Neural cell (in vitro differentiated cells): Measurements from ENCODE around the gene ADAMTS2. TPM values are rescaled to one million over a fixed set of nuclear protein-coding genes. Genes with fewer than 3 reads are reported as not detected.
"Not testable (repeated sequence)": the region's sequence is repeated elsewhere in the genome, so short reads cannot be mapped to it uniquely, and the experiment has no call there.

Source experiments
- H2AFZ ChIP-seq: fragments of 200-600, 300-800 bp; sonication (generic), shearing (Covaris generic); 2 replicates; pipeline ENCODE4 v1.6.0; 2014; ENCODE audit warnings: low read depth, mild to moderate bottlenecking, antibody characterized with exemption, low read length, moderate library complexity
- H3F3A ChIP-seq: fragments of 200-600 bp; shearing (Covaris generic); 2 replicates; pipeline ENCODE4 v1.6.1; 2016; ENCODE audit warnings: mild to moderate bottlenecking, moderate library complexity, mixed read lengths, antibody characterized with exemption, low read length; ENCODE audit not compliant: insufficient read depth, poor library complexity, severe bottlenecking
- H3K27ac ChIP-seq: fragments of 200-600, 300-800 bp; sonication (generic), shearing (Covaris generic); 2 replicates; pipeline ENCODE4 v1.5.1; 2014; ENCODE audit warnings: mild to moderate bottlenecking, low read length, moderate library complexity
- H3K27me3 ChIP-seq: fragments of 300-800, 200-600 bp; sonication (generic), shearing (Covaris generic); 2 replicates; pipeline ENCODE4 v1.6.0; 2014; ENCODE audit warnings: mild to moderate bottlenecking, low read depth, low read length, moderate library complexity; ENCODE audit not compliant: insufficient read depth
- H3K36me3 ChIP-seq: fragments of 300-800, 200-600 bp; sonication (generic), shearing (Covaris generic); 2 replicates; pipeline ENCODE4 v1.5.1; 2014; ENCODE audit warnings: mild to moderate bottlenecking, antibody characterized with exemption, low read length, moderate library complexity; ENCODE audit not compliant: insufficient read depth
- H3K4me2 ChIP-seq: fragments of 300-800, 200-600 bp; sonication (generic), shearing (Covaris generic); 2 replicates; pipeline ENCODE4 v1.6.0; 2014; ENCODE audit warnings: mild to moderate bottlenecking, low read length
- H3K4me3 ChIP-seq: fragments of 300-800, 200-600 bp; sonication (generic), shearing (Covaris generic); 2 replicates; pipeline ENCODE4 v1.5.1; 2014; ENCODE audit warnings: mild to moderate bottlenecking, low read length, moderate library complexity
- H3K79me2 ChIP-seq: fragments of 200-600 bp; shearing (Covaris generic); replicated peaks from 2 replicates; pipeline ENCODE4 v1.6.0; 2014; ENCODE audit warnings: mild to moderate bottlenecking, low read length, moderate library complexity; ENCODE audit not compliant: insufficient read depth
- H3K9ac ChIP-seq: fragments of 300-800, 200-600 bp; sonication (generic), shearing (Covaris generic); 2 replicates; pipeline ENCODE4 v1.6.1; 2016; ENCODE audit warnings: mild to moderate bottlenecking, low read length, mixed read lengths
- H3K9me2 ChIP-seq: fragments of 200-600 bp; shearing (Covaris generic); 2 replicates; pipeline ENCODE4 v1.6.1; 2016; ENCODE audit warnings: mild to moderate bottlenecking, low read length, mixed read lengths; ENCODE audit not compliant: insufficient read depth
- H3K9me3 ChIP-seq: fragments of 200-600, 300-800 bp; sonication (generic), shearing (Covaris generic); 2 replicates; pipeline ENCODE4 v1.6.1; 2016; ENCODE audit warnings: mild to moderate bottlenecking, mixed run types, low read length, moderate library complexity, mixed read lengths
- H4K20me1 ChIP-seq: fragments of 200-600 bp; shearing (Covaris generic); 2 replicates; pipeline ENCODE4 v1.6.1; 2016; ENCODE audit warnings: mild to moderate bottlenecking, mixed run types; ENCODE audit not compliant: insufficient read depth
- CTCF ChIP-seq: fragments of 450-650 bp; IDR thresholded peaks from 2 replicates; pipeline ENCODE4 v1.5.1; 2014; ENCODE audit warnings: antibody characterized with exemption, mild to moderate bottlenecking, moderate library complexity; ENCODE audit not compliant: poor library complexity, severe bottlenecking
- EP300 ChIP-seq: fragments of 450-650 bp; conservative IDR thresholded peaks from 2 replicates; pipeline ENCODE4 v1.6.1; 2014; ENCODE audit warnings: antibody characterized with exemption, mild to moderate bottlenecking, moderate library complexity; ENCODE audit not compliant: poor library complexity, severe bottlenecking
- EZH2 ChIP-seq: fragments of 200-600, 300-800 bp; shearing (Covaris generic), sonication (generic); IDR thresholded peaks from 2 replicates; pipeline ENCODE4 v1.6.1; 2014; ENCODE audit warnings: antibody characterized with exemption, low read length, borderline replicate concordance, mild to moderate bottlenecking; ENCODE audit not compliant: insufficient read depth, poor library complexity, severe bottlenecking
- MXI1 ChIP-seq: fragments of 450-650 bp; conservative IDR thresholded peaks from 2 replicates; pipeline ENCODE4 v1.6.1; 2014; ENCODE audit warnings: antibody characterized with exemption, mild to moderate bottlenecking; ENCODE audit not compliant: poor library complexity, severe bottlenecking
- POLR2AphosphoS5 ChIP-seq: IDR thresholded peaks from 2 replicates; pipeline ENCODE4 v1.6.1; 2012
- RAD21 ChIP-seq: fragments of 450-650 bp; conservative IDR thresholded peaks from 2 replicates; pipeline ENCODE4 v1.6.1; 2014; ENCODE audit warnings: antibody characterized with exemption, mild to moderate bottlenecking, moderate library complexity
- REST ChIP-seq: IDR thresholded peaks from 2 replicates; pipeline ENCODE4 v1.6.1; 2012; ENCODE audit warnings: borderline replicate concordance
- SMC3 ChIP-seq: fragments of 450-650 bp; conservative IDR thresholded peaks from 2 replicates; pipeline ENCODE4 v1.6.1; 2014; ENCODE audit warnings: antibody characterized with exemption, mild to moderate bottlenecking, moderate library complexity; ENCODE audit not compliant: poor library complexity
- TAF1 ChIP-seq: IDR thresholded peaks from 2 replicates; pipeline ENCODE4 v1.6.1; 2012; ENCODE audit warnings: low read depth
- polyA plus RNA-seq: library from polyadenylated mRNA; depleted of rRNA; stranded (reverse); fragments of >200 nt; gene quantifications from 2 replicates; pipeline ENCODE4 v1.2.3, GENCODE V29; 2014

The ADAMTS2 gene
- polyA plus RNA-seq, 1 donor from 2014 or later = 0.61 TPM

DNA sequence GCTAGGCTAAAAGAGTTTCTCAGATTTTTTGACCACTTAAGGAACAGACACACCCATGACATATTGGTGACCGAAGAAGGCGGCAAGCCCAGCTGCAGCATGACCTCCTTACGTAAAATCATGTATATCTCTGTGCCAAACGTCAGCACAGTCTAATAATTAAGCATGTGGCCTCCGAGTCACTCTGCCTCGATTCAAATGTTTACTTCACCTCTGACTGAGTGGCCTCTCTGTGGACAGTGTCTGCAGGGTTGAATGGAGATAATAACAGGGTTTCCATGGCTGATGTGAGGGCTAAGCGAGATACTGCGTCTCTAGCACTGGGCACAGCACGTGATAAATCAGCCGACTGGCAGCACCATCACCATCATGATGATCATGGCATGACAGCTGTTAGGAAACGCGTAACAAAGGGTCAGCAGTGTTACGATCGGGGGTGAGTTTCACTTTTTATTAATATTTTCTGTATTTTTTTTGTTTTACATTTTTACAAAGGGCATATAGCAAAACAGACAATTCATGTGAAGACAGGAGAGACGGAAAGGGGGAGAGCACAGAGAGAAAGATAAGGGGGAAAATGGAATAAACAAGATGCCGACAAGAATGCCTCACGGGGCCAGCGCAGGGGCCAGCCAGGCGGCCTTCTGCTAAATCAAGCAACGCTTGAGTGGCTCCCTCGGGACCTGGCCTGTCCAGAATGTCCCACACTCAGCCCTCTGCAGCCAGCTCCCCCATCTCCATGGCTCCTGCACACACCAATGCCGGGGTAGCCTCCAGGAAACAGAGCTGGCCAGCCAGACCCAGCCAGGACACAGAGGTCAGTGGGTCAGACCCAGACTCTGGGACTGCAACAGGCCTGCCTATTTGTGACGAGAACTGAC, 60.3 kb downstream of the ADAMTS2 start:
- H3K36me3 ChIP-seq = no peaks in the 10 kb centered on the region
- H3K79me2 ChIP-seq = no peaks in the 10 kb centered on the region
- no peak overlapping the region for H2AFZ ChIP-seq
- no peak overlapping the region for H3K4me2 ChIP-seq
- H3K9me3 ChIP-seq = no peaks in the 10 kb centered on the region
- no peaks in the 10 kb centered on the region for H3K9me2 ChIP-seq
- no peaks in the 10 kb centered on the region for H4K20me1 ChIP-seq
- H3F3A ChIP-seq = no peaks in the 10 kb centered on the region
- H3K9ac ChIP-seq = no peak overlapping the region
- no peak overlapping the region for H3K27ac ChIP-seq
- H3K4me3 ChIP-seq = no peak overlapping the region
- TF ChIP-seq MXI1 = no peak
- peak; percentile 91 for TF ChIP-seq POLR2AphosphoS5
- TF ChIP-seq RAD21 = no peak
- H3K27me3 ChIP-seq = no peaks in the 10 kb centered on the region

DNA sequence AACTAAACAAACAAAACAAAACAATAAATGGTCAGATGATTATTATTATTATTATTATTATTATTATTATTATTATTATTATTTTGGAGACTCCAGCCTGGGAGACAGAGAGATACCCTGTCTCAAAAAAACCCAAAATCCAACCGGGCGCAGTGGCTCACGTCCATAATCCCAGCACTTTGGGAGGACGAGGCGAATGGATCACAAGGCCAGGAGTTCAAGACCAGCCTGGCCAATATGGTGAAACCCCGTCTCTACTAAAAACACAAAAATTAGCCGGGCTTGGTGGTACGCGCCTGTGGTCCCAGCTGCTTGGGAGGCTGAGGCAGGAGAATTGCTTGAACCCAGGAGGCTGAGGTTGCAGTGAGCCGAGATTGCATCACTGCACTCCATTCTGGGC, 61.4 kb downstream of the ADAMTS2 start:
- H3K79me2 ChIP-seq, H3K4me2 ChIP-seq, H2AFZ ChIP-seq, H3K9me2 ChIP-seq, H4K20me1 ChIP-seq, H3K4me3 ChIP-seq, H3K9me3 ChIP-seq, H3K9ac ChIP-seq, H3K27me3 ChIP-seq, H3K27ac ChIP-seq, H3F3A ChIP-seq, H3K36me3 ChIP-seq: not testable (repeated sequence)

GRCh38 chr5:179281694-179282093, 63.6 kb downstream of the ADAMTS2 start:
- no peaks in the 10 kb centered on the region for H3K9me2 ChIP-seq
- no peak overlapping the region for H3K27ac ChIP-seq
- no peak for TF ChIP-seq POLR2AphosphoS5
- TF ChIP-seq MXI1 = no peak
- no peak for TF ChIP-seq TAF1
- TF ChIP-seq REST = no peak
- TF ChIP-seq CTCF = no peak
- no peak for TF ChIP-seq SMC3
- TF ChIP-seq EZH2 = no peak
- TF ChIP-seq RAD21 = no peak
- no peak for TF ChIP-seq EP300
- no peak overlapping the region for H3K4me3 ChIP-seq
- no peaks in the 10 kb centered on the region for H3F3A ChIP-seq
- no peaks in the 10 kb centered on the region for H3K79me2 ChIP-seq
- H3K9ac ChIP-seq = no peak overlapping the region
- H3K9me3 ChIP-seq = no peaks in the 10 kb centered on the region
- H2AFZ ChIP-seq = no peak overlapping the region
- H3K27me3 ChIP-seq = no peaks in the 10 kb centered on the region
- no peak overlapping the region for H3K4me2 ChIP-seq
- no peaks in the 10 kb centered on the region for H3K36me3 ChIP-seq
- H4K20me1 ChIP-seq = no peaks in the 10 kb centered on the region
